ENCODE results near the gene XYLT1.

Gene XYLT1

GRCh38 chr16:17417740-17418139, 53.0 kb downstream of the XYLT1 start:
- Mint-ChIP-seq H3K27me3 (ENCODE audit: low read depth, poor library complexity) (peaks cover 15% of the 10 kb centered on the region), H3K4me1 (peaks cover 25% of the 10 kb centered on the region), H3K9me3 (peaks cover 3% of the 10 kb centered on the region), H3K36me3 (ENCODE audit: low read depth) (peaks cover 5% of the 10 kb centered on the region), H3K4me3 (no peak overlapping the region), H3K27ac (peak overlapping the region; percentile 6)
- no peak for DNase-seq
- TF ChIP-seq, protein P1, sequence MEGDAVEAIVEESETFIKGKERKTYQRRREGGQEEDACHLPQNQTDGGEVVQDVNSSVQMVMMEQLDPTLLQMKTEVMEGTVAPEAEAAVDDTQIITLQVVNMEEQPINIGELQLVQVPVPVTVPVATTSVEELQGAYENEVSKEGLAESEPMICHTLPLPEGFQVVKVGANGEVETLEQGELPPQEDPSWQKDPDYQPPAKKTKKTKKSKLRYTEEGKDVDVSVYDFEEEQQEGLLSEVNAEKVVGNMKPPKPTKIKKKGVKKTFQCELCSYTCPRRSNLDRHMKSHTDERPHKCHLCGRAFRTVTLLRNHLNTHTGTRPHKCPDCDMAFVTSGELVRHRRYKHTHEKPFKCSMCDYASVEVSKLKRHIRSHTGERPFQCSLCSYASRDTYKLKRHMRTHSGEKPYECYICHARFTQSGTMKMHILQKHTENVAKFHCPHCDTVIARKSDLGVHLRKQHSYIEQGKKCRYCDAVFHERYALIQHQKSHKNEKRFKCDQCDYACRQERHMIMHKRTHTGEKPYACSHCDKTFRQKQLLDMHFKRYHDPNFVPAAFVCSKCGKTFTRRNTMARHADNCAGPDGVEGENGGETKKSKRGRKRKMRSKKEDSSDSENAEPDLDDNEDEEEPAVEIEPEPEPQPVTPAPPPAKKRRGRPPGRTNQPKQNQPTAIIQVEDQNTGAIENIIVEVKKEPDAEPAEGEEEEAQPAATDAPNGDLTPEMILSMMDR (IDR thresholded peaks at IDR 0.05), result no peak

GRCh38 chr16:17416461-17417311, 54.1 kb downstream of the XYLT1 start:
- peak; percentile 40 for DNase-seq
- peaks cover 3% of the 10 kb centered on the region for H3K9me3 Mint-ChIP-seq
- peaks cover 5% of the 10 kb centered on the region for H3K36me3 Mint-ChIP-seq (ENCODE audit: low read depth)
- H3K4me3 Mint-ChIP-seq, result peak overlapping the region; percentile 60
- peaks cover 25% of the 10 kb centered on the region for H3K4me1 Mint-ChIP-seq
- H3K27me3 Mint-ChIP-seq (ENCODE audit: low read depth, poor library complexity), result peaks cover 15% of the 10 kb centered on the region
- TF ChIP-seq, protein P1 (IDR thresholded peaks at IDR 0.05), result no peak
- H3K27ac Mint-ChIP-seq, result no peak overlapping the region

GRCh38 chr16:17414916-17415315, 55.8 kb downstream of the XYLT1 start:
- peaks cover 15% of the 10 kb centered on the region for H3K27me3 Mint-ChIP-seq (ENCODE audit: low read depth, poor library complexity)
- H3K27ac Mint-ChIP-seq, result no peak overlapping the region
- TF ChIP-seq, protein P1 (IDR thresholded peaks at IDR 0.05), result no peak
- no peak overlapping the region for H3K4me3 Mint-ChIP-seq
- H3K4me1 Mint-ChIP-seq, result peaks cover 25% of the 10 kb centered on the region
- peaks cover 10% of the 10 kb centered on the region for H3K9me3 Mint-ChIP-seq
- H3K36me3 Mint-ChIP-seq (ENCODE audit: low read depth), result peaks cover 9% of the 10 kb centered on the region
- DNase-seq, result no peak

DNA sequence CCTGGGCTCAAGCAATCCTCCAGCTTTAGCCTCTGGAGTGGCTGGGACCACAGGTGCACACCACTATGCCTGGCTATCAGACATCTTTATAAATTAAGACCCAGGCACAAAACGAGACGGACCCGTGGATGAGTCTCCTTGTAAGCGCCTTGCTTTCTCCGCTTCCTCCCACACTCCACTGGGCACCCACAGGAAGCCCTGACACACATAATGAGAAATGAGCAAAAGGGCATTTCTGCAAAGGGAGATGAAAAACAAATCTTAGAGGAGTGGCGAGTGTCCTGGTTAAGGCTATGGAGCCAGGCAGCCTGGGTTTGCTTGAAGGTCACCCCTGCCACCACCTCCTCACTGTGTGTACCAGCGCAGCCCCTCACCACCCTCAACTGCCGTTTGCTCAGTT, 56.3 kb downstream of the XYLT1 start:
- H3K27ac Mint-ChIP-seq, result no peak overlapping the region
- H3K4me1 Mint-ChIP-seq, result peaks cover 25% of the 10 kb centered on the region

GRCh38 chr16:17413508-17413907, 57.3 kb downstream of the XYLT1 start:
- peaks cover 25% of the 10 kb centered on the region for H3K4me1 Mint-ChIP-seq
- no peak overlapping the region for H3K27ac Mint-ChIP-seq
- H3K4me3 Mint-ChIP-seq, result no peak overlapping the region
- TF ChIP-seq, protein P1 (IDR thresholded peaks at IDR 0.05), result no peak
- no peak for DNase-seq
- H3K36me3 Mint-ChIP-seq (ENCODE audit: low read depth), result peaks cover 9% of the 10 kb centered on the region
- H3K27me3 Mint-ChIP-seq (ENCODE audit: low read depth, poor library complexity), result peaks cover 15% of the 10 kb centered on the region
- H3K9me3 Mint-ChIP-seq, result peaks cover 15% of the 10 kb centered on the region

More for the DNA sequence above, 56.3 kb downstream of the XYLT1 start:
- H3K36me3 Mint-ChIP-seq (ENCODE audit: low read depth), result peaks cover 9% of the 10 kb centered on the region
- TF ChIP-seq, protein P1 (IDR thresholded peaks at IDR 0.05), result no peak
- H3K27me3 Mint-ChIP-seq (ENCODE audit: low read depth, poor library complexity), result peaks cover 15% of the 10 kb centered on the region
- no peak for DNase-seq
- peaks cover 12% of the 10 kb centered on the region for H3K9me3 Mint-ChIP-seq
- no peak overlapping the region for H3K4me3 Mint-ChIP-seq

GRCh38 chr16:17412791-17413190, 58.0 kb downstream of the XYLT1 start:
- DNase-seq, result no peak
- H3K4me3 Mint-ChIP-seq, result no peak overlapping the region
- no peak overlapping the region for H3K27ac Mint-ChIP-seq
- peaks cover 14% of the 10 kb centered on the region for H3K9me3 Mint-ChIP-seq
- TF ChIP-seq, protein P1 (IDR thresholded peaks at IDR 0.05), result no peak
- H3K4me1 Mint-ChIP-seq, result peaks cover 24% of the 10 kb centered on the region
- H3K36me3 Mint-ChIP-seq (ENCODE audit: low read depth), result peaks cover 9% of the 10 kb centered on the region
- H3K27me3 Mint-ChIP-seq (ENCODE audit: low read depth, poor library complexity), result peaks cover 15% of the 10 kb centered on the region
